Measurements from ENCODE around the gene PLCB1.

- TF ChIP-seq, protein P1, sequence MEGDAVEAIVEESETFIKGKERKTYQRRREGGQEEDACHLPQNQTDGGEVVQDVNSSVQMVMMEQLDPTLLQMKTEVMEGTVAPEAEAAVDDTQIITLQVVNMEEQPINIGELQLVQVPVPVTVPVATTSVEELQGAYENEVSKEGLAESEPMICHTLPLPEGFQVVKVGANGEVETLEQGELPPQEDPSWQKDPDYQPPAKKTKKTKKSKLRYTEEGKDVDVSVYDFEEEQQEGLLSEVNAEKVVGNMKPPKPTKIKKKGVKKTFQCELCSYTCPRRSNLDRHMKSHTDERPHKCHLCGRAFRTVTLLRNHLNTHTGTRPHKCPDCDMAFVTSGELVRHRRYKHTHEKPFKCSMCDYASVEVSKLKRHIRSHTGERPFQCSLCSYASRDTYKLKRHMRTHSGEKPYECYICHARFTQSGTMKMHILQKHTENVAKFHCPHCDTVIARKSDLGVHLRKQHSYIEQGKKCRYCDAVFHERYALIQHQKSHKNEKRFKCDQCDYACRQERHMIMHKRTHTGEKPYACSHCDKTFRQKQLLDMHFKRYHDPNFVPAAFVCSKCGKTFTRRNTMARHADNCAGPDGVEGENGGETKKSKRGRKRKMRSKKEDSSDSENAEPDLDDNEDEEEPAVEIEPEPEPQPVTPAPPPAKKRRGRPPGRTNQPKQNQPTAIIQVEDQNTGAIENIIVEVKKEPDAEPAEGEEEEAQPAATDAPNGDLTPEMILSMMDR (IDR thresholded peaks at IDR 0.05) = no peak
- no peak for TF ChIP-seq POLR2A (IDR thresholded peaks at IDR 0.05; ENCODE audit: low read depth)
- no peak for TF ChIP-seq EP300 (IDR thresholded peaks at IDR 0.05)
Measured at GRCh38 chr20:8272766-8273165, 140.7 kb downstream of the PLCB1 start.

Data from esophagus muscularis mucosa (tissue), 4 donors.